GM12891 (cell line): ENCODE data around the gene GATA6.

Experiments used
- POLR2A ChIP-seq: IDR thresholded peaks from 2 replicates; pipeline ENCODE4 v1.6.1; 2011; ENCODE audit warnings: low read depth, low read length, control low read depth
- POLR2AphosphoS5 ChIP-seq: IDR thresholded peaks from 2 replicates; pipeline ENCODE4 v1.6.1; 2011; ENCODE audit warnings: low read depth, low read length, control low read depth

GRCh38 chr18:22149710-22150109 is 19.7 kb upstream of the GATA6 start:
- no peak for TF ChIP-seq POLR2A
- no peak for TF ChIP-seq POLR2AphosphoS5
